ENCODE results near the gene C11orf97.
"Not testable (repeated sequence)": the region's sequence is repeated elsewhere in the genome, so short reads cannot be mapped to it uniquely, and the experiment has no call there.

C11orf97 gene

DNA sequence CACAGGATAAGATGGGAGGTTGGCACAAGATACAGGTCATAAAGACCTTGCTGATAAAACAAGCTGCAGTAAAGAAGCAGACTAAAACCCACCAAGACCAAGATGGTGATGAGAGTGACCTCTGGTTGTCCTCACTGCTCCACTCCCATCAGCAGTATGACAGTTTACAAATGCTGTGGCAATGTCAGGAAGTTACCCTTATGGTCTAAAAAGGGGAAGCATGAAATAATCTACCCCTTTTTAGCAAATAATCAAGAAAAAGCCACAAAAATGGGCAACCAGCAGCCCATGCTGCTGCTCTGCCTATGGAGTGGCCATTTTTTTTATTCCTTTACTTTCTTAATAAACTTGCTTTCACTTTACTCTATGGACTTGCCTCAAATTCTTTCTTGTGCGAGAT is 46.2 kb downstream of the C11orf97 start:
- DNase-seq, result no peak

DNA sequence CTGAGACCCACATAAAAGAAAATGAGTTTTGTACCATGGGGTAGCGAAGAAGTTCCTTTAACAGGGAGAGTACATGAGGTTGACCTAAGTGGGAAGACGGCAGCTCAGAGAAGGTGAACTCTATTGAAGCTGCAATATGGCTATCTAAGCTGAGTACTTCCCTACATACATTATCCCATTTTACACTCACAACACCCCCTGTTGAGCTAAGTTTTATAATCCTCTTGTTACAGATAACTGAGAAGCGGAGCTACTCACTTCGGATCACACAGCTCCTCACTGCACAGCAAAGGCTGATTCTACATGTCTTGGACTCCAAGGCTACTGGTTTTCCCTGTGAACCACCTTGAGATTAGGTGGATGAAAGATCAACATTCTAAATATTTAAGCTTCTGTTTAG is 46.7 kb downstream of the C11orf97 start:
- no peak for DNase-seq

DNA sequence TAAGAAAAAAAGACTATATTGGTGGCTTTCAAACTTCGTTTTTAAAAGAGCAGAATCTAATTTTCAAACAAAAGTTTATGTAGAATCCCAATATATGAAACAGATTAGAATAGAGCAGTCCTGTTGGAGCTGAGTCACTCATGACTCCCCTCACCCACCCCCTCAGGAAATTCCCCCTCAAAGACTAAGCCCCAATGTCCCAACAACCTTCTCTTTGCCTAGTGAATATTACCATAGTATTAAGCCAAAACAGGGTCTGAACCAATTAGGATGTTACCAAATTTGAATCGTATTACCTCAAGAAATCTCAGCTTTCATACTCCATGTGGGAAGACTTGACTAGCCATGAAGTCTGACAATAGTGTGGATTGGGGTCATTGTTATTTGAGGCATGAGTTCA is 47.1 kb downstream of the C11orf97 start:
- no peak for DNase-seq

DNA sequence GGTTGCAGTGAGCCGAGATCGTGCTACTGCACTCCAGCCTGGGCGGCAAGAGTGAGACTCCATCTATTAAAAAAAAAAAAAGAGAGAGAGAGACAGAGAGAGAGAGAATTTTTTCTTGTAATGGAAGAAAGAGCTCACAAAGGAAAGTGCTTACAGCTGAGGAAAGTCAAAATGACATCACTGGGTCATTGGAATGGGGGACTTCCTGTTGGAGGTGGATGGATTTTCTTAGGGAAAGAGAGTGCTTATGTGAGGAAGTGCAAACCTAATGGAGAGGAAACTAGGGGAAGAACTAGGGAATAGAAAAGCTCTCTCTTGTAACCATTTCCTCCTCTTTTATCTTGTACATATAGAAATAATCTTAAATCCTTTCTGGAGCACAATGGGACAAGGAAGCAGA is 48.6 kb downstream of the C11orf97 start:
- DNase-seq, result no peak

DNA sequence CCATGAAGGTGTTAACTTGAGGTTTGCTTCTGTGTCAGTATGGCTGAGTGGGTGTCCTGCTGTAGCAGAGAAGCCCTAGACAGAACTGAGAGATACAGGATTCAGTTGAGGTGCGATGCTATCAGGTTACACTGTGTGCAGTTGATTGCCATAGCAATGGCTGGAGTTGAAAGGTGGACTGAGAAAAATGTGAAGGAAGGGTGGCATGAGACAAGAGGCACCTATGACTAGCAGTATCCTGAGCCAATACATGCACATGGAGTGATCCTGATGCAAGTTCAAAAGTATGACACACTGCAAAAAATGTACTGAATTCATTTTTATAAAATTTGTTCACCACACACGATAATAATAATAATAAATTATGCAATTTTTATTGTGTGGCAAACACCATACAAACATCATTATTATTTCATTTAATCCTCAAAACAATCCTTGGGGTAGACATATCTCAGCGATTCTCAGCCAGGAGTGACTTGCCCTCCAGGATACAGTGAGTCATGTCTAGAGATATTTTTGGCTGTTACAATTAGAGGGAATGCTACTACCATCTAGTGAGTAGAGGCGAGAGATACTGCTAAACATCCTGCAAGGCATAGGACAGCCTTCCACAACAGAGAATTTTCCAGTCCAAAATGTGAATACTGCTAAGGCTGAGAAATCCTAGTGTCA is 51.1 kb downstream of the C11orf97 start:
- no peak for DNase-seq

DNA sequence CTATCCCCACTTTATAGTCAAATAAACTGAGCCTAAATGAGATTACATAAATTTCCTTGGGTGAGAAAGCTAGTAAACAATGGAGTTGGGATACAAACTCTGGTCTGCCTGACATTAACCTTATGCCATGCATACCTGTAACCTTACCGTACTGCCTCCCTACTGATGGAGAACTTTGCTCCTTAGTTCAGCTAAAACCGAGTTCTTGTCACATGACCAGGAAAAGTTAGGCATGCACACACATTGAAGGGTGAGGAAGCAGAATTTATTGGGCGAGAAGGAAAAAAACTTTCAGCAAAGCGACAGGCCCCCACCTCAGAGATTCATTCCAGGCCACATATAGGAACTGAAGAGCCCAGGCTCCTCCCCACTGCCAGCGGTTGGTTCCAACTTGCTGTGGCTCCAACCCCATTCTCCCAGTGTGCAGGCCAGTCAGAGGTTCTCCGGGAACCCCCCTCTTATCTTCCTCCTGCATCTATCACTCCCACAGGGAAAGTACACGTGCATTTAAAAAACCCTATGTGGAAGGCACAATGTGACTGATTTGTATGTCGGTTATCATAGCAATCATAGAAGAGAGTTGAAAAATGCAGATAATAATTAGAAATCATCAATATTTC is 51.7 kb downstream of the C11orf97 start:
- DNase-seq, result no peak

DNA sequence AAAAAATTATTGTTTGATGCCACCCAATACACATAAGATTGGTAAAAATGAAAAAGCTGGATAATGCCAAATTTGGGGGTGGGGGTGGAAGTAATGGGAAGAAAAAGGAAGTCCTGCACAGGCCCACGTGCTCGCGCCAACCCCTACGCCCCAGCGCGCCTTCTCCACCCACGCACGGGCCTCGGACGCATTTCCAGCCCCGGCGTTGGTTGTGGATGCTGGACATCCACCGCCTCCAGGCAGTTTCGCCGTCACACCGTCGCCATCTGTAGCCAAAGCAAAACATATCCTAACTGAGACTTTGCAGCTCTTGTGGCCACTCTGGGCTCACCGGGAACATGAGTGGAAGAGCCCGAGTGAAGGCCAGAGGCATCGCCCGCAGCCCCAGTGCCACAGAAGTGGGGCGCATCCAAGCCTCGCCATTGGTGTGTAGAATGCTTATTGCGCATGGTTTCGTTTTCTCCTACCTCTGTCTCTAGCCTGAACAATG is 55.0 kb downstream of the C11orf97 start, which contains the start of gene PIWIL4:
Gene PIWIL4 (plus strand): TSS at position 188 of the 490 bp plus-strand sequence. CDS start 151 bp downstream, at position 339.
- DNase-seq, result no peak

DNA sequence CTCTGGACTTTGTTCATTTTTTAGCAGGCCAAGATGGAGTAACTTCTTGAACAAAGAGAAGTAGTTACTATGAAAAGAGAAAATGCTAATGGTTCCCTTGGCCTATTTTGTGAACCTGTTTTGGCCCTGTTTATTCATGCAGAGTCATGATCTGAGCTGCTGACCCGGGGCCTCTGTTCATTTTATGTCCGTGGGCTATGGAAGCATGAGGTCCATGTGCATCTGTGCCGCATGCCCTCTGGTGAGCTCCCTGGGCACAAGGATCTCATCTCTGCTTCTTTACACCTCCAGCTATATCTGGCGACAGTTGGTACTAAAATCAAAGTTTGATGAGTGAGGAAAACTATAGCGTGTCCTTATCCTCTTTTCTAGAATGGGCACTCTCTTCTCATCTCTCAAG is 55.9 kb downstream of the C11orf97 start:
- no peak for DNase-seq

DNA sequence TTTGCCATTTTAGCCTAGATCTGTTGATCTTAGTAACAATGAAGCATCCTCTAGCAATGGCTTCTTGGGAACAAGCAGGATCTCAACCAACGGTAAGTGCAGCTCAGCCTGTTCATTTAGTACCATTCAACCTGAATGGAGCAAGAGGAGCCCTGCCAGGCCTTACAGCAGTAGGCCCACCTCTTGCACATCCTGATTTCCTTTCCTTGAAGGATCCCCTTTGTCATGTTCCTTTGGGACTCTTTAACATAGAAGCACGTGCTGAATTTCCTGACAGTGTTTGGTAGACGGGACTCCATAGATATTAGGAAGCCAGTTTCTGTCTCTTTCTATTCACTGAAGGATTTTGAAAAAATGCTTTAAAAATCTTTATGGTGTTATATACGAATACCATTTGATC is 56.5 kb downstream of the C11orf97 start:
- no peak for DNase-seq

DNA sequence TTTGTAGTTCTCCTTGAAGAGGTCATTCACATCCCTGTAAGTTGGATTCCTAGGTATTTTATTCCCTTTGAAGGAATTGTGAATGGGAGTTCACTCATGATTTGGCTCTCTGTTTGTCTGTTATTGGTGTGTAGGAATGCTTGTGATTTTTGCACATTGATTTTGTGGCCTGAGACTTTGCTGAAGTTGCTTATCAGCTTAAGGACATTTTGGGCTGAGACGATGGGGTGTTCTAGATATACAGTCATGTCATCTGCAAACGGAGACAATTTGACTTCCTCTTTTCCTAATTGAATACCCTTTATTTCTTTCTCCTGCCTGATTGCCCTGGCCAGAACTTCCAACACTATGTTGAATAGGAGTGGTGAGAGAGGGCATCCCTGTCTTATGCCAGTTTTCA is 60.7 kb downstream of the C11orf97 start:
- not testable (repeated sequence) for DNase-seq

DNA sequence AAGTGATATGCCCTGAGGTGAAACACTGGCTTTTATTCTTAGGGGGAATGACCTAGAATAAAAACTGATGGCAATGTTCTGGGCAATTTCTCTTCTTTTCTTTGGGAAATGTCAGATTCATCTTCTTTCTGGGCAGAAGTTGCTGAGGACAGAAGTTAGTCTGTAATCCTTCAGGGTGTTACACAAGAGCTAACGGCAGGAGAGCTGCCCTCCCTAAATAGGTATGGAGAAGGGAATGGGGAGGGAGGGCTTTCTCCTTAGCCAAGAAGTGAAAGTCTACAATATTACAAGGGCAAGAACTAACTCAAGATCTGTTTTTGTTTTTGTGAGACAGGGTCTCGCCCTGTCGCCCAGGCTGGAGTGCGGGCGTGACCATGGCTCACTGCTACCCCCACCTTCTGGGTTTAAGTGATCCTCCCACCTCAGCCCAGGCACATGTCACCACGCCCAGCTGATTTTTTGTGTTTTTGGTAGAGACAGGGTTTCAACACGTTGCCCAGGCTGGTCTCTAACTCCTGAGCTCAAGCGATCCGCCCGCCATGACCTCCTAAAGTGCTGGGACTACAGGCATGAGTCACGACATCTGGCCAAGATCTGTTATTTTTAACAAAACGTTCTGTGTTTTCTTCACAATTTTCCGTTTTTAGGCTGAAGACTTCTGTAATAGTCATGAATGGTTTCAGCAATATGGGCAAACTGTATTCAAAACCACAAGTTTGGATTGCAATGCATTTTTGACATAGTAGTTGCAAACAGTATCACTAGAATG is 62.1 kb downstream of the C11orf97 start:
- no peak for DNase-seq

DNA sequence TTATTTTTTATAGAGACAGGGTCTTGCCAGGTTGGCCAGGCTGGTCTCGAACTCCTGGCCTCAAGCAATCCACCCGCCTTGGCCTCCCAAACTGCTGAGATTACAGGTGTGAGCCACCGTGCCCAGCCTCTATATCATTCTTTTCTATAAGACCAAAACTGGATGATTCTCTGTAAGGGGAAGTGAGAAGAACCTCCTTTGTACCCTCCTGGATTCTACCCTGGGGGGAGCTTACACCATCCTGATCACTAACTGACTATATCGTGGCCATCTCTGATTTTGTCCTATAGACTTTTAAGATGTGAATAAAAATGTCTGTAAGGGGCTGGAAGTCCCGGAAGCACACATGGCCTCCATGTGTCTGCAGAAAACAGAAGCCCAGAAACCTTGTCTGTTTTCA is 64.0 kb downstream of the C11orf97 start:
- no peak for DNase-seq

DNA sequence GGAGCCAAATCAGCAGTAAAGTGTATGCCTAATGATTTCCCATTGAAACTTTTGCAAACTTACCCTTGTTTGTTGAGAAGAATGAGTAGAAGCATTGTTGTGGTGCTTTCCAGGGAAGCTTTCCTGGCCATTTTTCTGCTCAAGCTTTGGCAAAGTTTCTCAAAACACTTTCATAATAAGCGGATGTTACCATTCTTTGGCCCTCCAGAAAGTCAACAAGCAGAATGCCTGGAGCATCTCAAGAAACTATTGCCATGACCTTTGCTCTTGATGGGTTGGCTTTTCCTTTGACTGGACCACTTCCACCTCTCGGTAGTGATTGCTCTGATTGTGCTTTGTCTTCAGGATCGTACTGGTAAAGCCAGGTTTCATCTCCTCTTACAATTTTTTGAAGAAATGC is 65.6 kb downstream of the C11orf97 start:
- DNase-seq, result no peak
